GM12878 (cell line): Measurements from ENCODE around the gene RETREG1. TPM values are rescaled to one million over a fixed set of nuclear protein-coding genes. Genes with fewer than 3 reads are reported as not detected.

Experiments used
- ATAC-seq: fragments of 200-7000 bp; cut with Tn5 transposase; 3 replicates; pipeline ENCODE4 v1.9.1; 2020; ENCODE audit warnings: mild to moderate bottlenecking, moderate library complexity
- BruUV-seq: library from RNA; stranded (reverse); fragments of 400-500 nt; replicated peaks from 2 replicates; lab custom pipeline; 2021; lab: Mats Ljungman, UMichigan
- CTCF ChIA-PET: fragments of 300-600 bp; sonication (Branson Sonifier 250); formaldehyde crosslinking; extraction: SDS; loops from one replicate; lab custom pipeline; 2021; ENCODE audit warnings: inconsistent platforms; lab: Yijun Ruan, JAX
- POLR2A ChIA-PET: fragments of 350-600 bp; formaldehyde crosslinking; extraction: SDS; loops from one replicate; lab custom pipeline; 2021; ENCODE audit warnings: inconsistent platforms; lab: Charles Lee
- RAD21 ChIA-PET: fragments of 300-600 bp; sonication (Branson Sonifier 250); formaldehyde crosslinking; loops from one replicate; lab custom pipeline; 2023; ENCODE audit warnings: antibody characterized with exemption; ENCODE audit not compliant: unreplicated experiment; lab: Charles Lee
- SMC1A ChIA-PET: fragments of 300-600 bp; sonication (Branson Sonifier 250); formaldehyde crosslinking; loops from one replicate; lab custom pipeline; 2023; ENCODE audit not compliant: unreplicated experiment, uncharacterized antibody; lab: Charles Lee
- DNase-seq: peaks from one replicate; pipeline ENCODE4 v3.0.0-alpha.2; 2011; ENCODE audit warnings: low read depth, low spot score
- FAIRE-seq: peaks from 3 replicates; lab custom pipeline; 2011; peaks lifted over from hg19 to GRCh38; lab: Jason Lieb, UNC
- H2AFZ ChIP-seq: 2 replicates; pipeline ENCODE4 v1.6.0; 2011; ENCODE audit warnings: low read depth, low read length, control low read depth; ENCODE audit not compliant: control insufficient read depth
- H3K27ac ChIP-seq: 2 replicates; pipeline ENCODE4 v1.5.1; 2011; ENCODE audit warnings: control low read depth; ENCODE audit not compliant: control insufficient read depth, insufficient read depth
- H3K27me3 ChIP-seq, 2 experiments: replicated peaks in 1 of 2; 2 replicates each; pipeline versions ENCODE4 v1.6.0 to v1.6.1; 2011; ENCODE audit warnings: low read length in 1 of 2; ENCODE audit not compliant: control insufficient read depth in 2 of 2, insufficient read depth in 2 of 2
- H3K36me3 ChIP-seq, 2 experiments: 2 replicates each; pipeline ENCODE4 v1.5.1; 2011; ENCODE audit warnings: low read length in 1 of 2; ENCODE audit not compliant: control insufficient read depth in 2 of 2, insufficient read depth in 2 of 2
- H3K4me1 ChIP-seq: 2 replicates; pipeline ENCODE4 v1.6.1; 2011; ENCODE audit warnings: mild to moderate bottlenecking, low read length, moderate library complexity, mixed read lengths; ENCODE audit not compliant: control insufficient read depth, insufficient read depth
- H3K4me2 ChIP-seq: 2 replicates; pipeline ENCODE4 v1.6.0; 2011; ENCODE audit warnings: control low read depth; ENCODE audit not compliant: control insufficient read depth, insufficient read depth
- H3K4me3 ChIP-seq: fragments of 200-600 bp; sonication (generic); 2 replicates; pipeline ENCODE4 v1.5.1; 2016
- H3K79me2 ChIP-seq: 2 replicates; pipeline ENCODE4 v1.6.0; 2011; ENCODE audit warnings: low read length; ENCODE audit not compliant: control insufficient read depth, insufficient read depth
- H3K9ac ChIP-seq: 2 replicates; pipeline ENCODE4 v1.8.0; 2011; ENCODE audit warnings: low read length, control low read depth, mixed read lengths; ENCODE audit not compliant: control insufficient read depth, insufficient read depth
- H3K9me3 ChIP-seq: replicated peaks from 3 replicates; pipeline ENCODE4 v1.5.1; 2011; ENCODE audit warnings: mild to moderate bottlenecking, low read length; ENCODE audit not compliant: control insufficient read depth, insufficient read depth
- H4K20me1 ChIP-seq: 2 replicates; pipeline ENCODE4 v1.6.0; 2011; ENCODE audit not compliant: control insufficient read depth, insufficient read depth
- ASH2L ChIP-seq: fragments of 300-600, 200-600 bp; sonication (generic); IDR thresholded peaks from 2 replicates; pipeline ENCODE4 v1.6.1; 2017; ENCODE audit warnings: low read depth, mild to moderate bottlenecking, borderline replicate concordance
- CREM ChIP-seq: IDR thresholded peaks from 2 replicates; pipeline ENCODE4 v1.6.1; 2014; ENCODE audit warnings: antibody characterized with exemption, low read depth
- E4F1 ChIP-seq: fragments of 450-650 bp; IDR thresholded peaks from 2 replicates; pipeline ENCODE4 v1.6.1; 2018; ENCODE audit warnings: borderline replicate concordance, mild to moderate bottlenecking; ENCODE audit not compliant: partially characterized antibody
- EZH2 ChIP-seq: IDR thresholded peaks from 2 replicates; pipeline ENCODE4 v1.6.1; 2012; ENCODE audit warnings: low read depth, mild to moderate bottlenecking, control low read depth, inconsistent platforms, low read length, borderline replicate concordance; ENCODE audit not compliant: control insufficient read depth
- FOS ChIP-seq: IDR thresholded peaks from 3 replicates; pipeline ENCODE4 v1.6.1; 2011; ENCODE audit warnings: borderline replicate concordance; ENCODE audit not compliant: insufficient read length; ENCODE audit errors: extremely low read depth
- FOXK2 ChIP-seq: fragments of 450-650 bp; IDR thresholded peaks from 2 replicates; pipeline ENCODE4 v1.6.1; 2017; ENCODE audit warnings: mild to moderate bottlenecking, moderate library complexity
- HDAC6 ChIP-seq: fragments of 200-600 bp; sonication (generic); IDR thresholded peaks from one replicate; pipeline ENCODE4 v1.8.0; 2017; ENCODE audit warnings: antibody characterized with exemption; ENCODE audit not compliant: unreplicated experiment
- HDGF ChIP-seq: fragments of 450-650 bp; IDR thresholded peaks from 2 replicates; pipeline ENCODE4 v1.6.1; 2016; ENCODE audit warnings: antibody characterized with exemption
- MAX ChIP-seq: IDR thresholded peaks from 2 replicates; pipeline ENCODE4 v1.6.1; 2012; ENCODE audit warnings: low read depth, low read length, improper control_type of control experiment
- RELB ChIP-seq: fragments of 450-650 bp; IDR thresholded peaks from 2 replicates; pipeline ENCODE4 v1.6.1; 2017; ENCODE audit warnings: low read depth, mild to moderate bottlenecking, moderate library complexity
- ZZZ3 ChIP-seq: IDR thresholded peaks from 2 replicates; pipeline ENCODE4 v1.6.1; 2011; ENCODE audit warnings: low read depth; ENCODE audit not compliant: control insufficient read depth, insufficient read length
- WGBS: methylation state at CpG from one replicate; pipeline ENCODE4 v1.1.6; 2016; ENCODE audit warnings: low lambda C conversion rate; ENCODE audit not compliant: insufficient replicate concordance, insufficient coverage; ENCODE audit errors: missing lambda C conversion rate; 5-methylcytosine and 5-hydroxymethylcytosine counted together
- in situ Hi-C: fragments of 300-500 bp; cut with MboI; formaldehyde crosslinking; loops from 9 replicates; pipeline ENCODE4 v1.14.3; 2018; ENCODE audit warnings: mixed read lengths
- intact Hi-C: fragments of 100-400 bp; cut with micrococcal nuclease; formaldehyde crosslinking; loops from one replicate; pipeline ENCODE4 v1.14.2; 2022; ENCODE audit not compliant: unreplicated experiment
- polyA plus RNA-seq, 11 experiments: library from polyadenylated mRNA; depleted of rRNA in 4 of 11; unstranded in 6 of 11; stranded (reverse) in 5 of 11; fragments of >200 nt; fragmentation: Nextera tagmentation in 4 of 11; fragmentation: Illumina TruSeq in 1 of 11; extraction: Ambion mirVana in 4 of 11; extraction: Trizol in 1 of 11; gene quantifications; 1 replicate in 1 of 11; 2 replicates in 10 of 11; pipeline versions ENCODE4 v1.2.1 to v1.2.3, GENCODE V29; 2011 to 2016; ENCODE audit warnings: inconsistent platforms in 2 of 11, missing spikeins in 2 of 11, low read depth in 1 of 11
- total RNA-seq, 4 experiments: library from RNA; depleted of rRNA in 3 of 4; stranded (reverse); fragments of >200 nt in 3 of 4; fragmentation: Illumina TruSeq in 1 of 4; extraction: Trizol in 1 of 4; gene quantifications; 2 replicates each; pipeline versions ENCODE4 v1.2.1 to v1.2.3, GENCODE V29; 2013 to 2021

RETREG1 gene
- total and polyA plus RNA-seq, 10 of the 15 experiments (the other 5 are each of a cell fraction or from before 2014, with no cell fraction given) = 3.9 to 8.9 (median 6.4) TPM

GRCh38 chr5:16600397-16600796 lies 16.4 kb downstream of the RETREG1 start:
- TF ChIP-seq MAX = no peak
- no peak for TF ChIP-seq CREM
- no peak for TF ChIP-seq E4F1
- TF ChIP-seq FOS = no peak
- TF ChIP-seq ASH2L = no peak
- no peak for TF ChIP-seq ZZZ3
- TF ChIP-seq HDAC6 = no peak
- TF ChIP-seq RELB = no peak
- no peak for TF ChIP-seq HDGF
- TF ChIP-seq FOXK2 = no peak
- no peak for TF ChIP-seq EZH2
- Histone ChIP-seq H3K27me3 (no peaks in the 10 kb centered on the region), H4K20me1 (no peaks in the 10 kb centered on the region), H3K4me2 (no peak overlapping the region), H3K79me2 (no peaks in the 10 kb centered on the region), H3K36me3 (no peaks in the 10 kb centered on the region), H3K4me3 (no peak overlapping the region), H3K9me3 (no peaks in the 10 kb centered on the region), H3K27ac (no peak overlapping the region), H3K4me1 (no peaks in the 10 kb centered on the region), H2AFZ (no peak overlapping the region), H3K9ac (no peak overlapping the region)
- ChIA-PET SMC1A (no interaction called here), RAD21 (no interaction called here), POLR2A (no interaction called here), CTCF (no interaction called here)
- ATAC-seq (no peak), DNase-seq (no peak), FAIRE-seq (no peak)
- BruUV-seq = no TSS peak
- intact Hi-C loops = no loop called here
- in situ Hi-C loops = no loop called here
- WGBS = 4% methylated on average over 4 of the region's 7 CpGs
